C4-2B (cell line): ENCODE data around the gene TRIM8.

Source experiments
- CTCF ChIP-seq: fragments of 450-650 bp; conservative IDR thresholded peaks from 2 replicates; pipeline ENCODE4 v1.5.1; 2017; ENCODE audit warnings: mild to moderate bottlenecking
- ZFX ChIP-seq: fragments of 450-650 bp; IDR thresholded peaks from 2 replicates; pipeline ENCODE4 v1.6.1; 2017

GRCh38 chr10:102670065-102670670, 25.9 kb downstream of the TRIM8 start:
- TF ChIP-seq CTCF (no peak; the same call in 1 of the 2 replicates), ZFX (no peak)
